ENCODE data around the gene CLSTN2. TPM values are rescaled to one million over a fixed set of nuclear protein-coding genes. Genes with fewer than 3 reads are reported as not detected.

The CLSTN2 gene
- total RNA-seq, 1 experiment from 2014 or later, result not detected

DNA sequence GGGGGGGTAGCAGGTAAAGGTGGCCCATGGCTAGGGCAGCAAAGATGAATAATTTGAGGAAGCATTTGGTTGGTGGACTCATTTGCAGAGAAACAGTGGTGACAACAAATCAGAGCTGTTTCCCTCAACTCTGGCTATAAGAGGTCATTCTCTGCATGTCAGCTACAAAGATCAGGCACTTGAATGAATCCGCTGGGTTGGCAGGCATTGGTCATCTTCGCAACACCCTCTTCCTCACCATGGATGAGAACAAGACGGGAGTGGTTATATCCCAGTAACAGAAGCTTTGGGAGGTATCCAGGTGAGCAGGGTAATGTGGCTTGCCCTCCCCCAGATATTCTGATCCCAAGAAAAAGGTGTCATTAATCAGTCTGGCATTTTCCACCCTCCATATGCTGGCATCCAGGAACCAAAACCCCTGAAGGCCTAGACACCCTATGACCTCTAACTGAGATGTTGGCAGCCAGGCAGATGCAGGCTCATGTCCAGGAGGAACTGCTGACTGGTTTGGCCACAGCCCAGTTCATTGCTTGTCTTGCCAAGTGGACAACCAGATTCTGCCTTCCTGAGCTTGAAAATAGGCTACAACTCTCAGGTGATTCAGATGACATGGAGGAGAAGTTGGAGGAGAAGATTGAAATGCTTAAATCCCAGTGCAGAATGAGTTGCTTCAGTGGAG is 634.0 kb downstream of the CLSTN2 start:
- intact Hi-C loops (cut with micrococcal nuclease; ENCODE audit: unreplicated experiment), result no loop called here
- Histone ChIP-seq H3K9me2 (ENCODE audit: insufficient read depth) (no peaks in the 10 kb centered on the region), H4K20me1 (ENCODE audit: insufficient read depth) (no peaks in the 10 kb centered on the region), H3K4me3 (no peak overlapping the region), H3K4me1 (replicated peaks; ENCODE audit: insufficient read depth) (no peaks in the 10 kb centered on the region), H2AFZ (no peak overlapping the region), H3K27ac (no peak overlapping the region), H3F3A (ENCODE audit: insufficient read depth, low read depth) (no peaks in the 10 kb centered on the region), H3K27me3 (ENCODE audit: insufficient read depth, low read depth) (no peaks in the 10 kb centered on the region), H3K9me3 (ENCODE audit: insufficient read depth, low read depth) (no peaks in the 10 kb centered on the region), H3K4me2 (no peak overlapping the region), H3K36me3 (ENCODE audit: low read depth) (no peaks in the 10 kb centered on the region), H3K79me2 (ENCODE audit: low read depth) (no peaks in the 10 kb centered on the region)
- TF ChIP-seq, protein P1, sequence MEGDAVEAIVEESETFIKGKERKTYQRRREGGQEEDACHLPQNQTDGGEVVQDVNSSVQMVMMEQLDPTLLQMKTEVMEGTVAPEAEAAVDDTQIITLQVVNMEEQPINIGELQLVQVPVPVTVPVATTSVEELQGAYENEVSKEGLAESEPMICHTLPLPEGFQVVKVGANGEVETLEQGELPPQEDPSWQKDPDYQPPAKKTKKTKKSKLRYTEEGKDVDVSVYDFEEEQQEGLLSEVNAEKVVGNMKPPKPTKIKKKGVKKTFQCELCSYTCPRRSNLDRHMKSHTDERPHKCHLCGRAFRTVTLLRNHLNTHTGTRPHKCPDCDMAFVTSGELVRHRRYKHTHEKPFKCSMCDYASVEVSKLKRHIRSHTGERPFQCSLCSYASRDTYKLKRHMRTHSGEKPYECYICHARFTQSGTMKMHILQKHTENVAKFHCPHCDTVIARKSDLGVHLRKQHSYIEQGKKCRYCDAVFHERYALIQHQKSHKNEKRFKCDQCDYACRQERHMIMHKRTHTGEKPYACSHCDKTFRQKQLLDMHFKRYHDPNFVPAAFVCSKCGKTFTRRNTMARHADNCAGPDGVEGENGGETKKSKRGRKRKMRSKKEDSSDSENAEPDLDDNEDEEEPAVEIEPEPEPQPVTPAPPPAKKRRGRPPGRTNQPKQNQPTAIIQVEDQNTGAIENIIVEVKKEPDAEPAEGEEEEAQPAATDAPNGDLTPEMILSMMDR (conservative IDR thresholded peaks at IDR 0.05), result no peak
- no peak for TF ChIP-seq EZH2 (IDR thresholded peaks at IDR 0.05; ENCODE audit: low read depth)
- ChIA-PET POLR2A (ENCODE audit: unreplicated experiment) (no interaction called here), CTCF (no interaction called here)
- BruUV-seq (replicated peaks), result no TSS peak
- DNase-seq, result peak in 1 of 2 experiments; percentile 37

DNA sequence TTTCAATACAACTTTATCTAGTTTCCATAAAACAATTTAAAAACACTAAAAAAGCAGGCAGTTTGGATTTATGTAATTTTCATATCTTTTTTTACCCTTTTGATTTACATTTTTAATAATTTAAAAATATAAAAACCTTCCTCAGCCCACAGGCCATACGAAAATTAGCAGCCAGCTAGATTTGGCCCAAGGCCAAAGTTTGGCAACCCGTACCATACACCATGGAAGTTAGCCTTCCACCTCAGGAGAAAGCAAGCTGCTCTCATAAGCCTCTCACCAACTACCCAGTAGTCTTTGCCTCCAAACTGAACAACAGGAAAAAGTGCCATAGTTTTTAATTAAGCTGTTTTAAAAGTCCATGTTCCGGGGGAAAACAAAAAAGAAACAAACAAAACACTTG is 635.6 kb downstream of the CLSTN2 start:
- Histone ChIP-seq H3K4me2 (no peak overlapping the region), H3K27me3 (ENCODE audit: insufficient read depth, low read depth) (no peaks in the 10 kb centered on the region), H3K27ac (no peak overlapping the region), H3K79me2 (ENCODE audit: low read depth) (no peaks in the 10 kb centered on the region), H3K36me3 (ENCODE audit: low read depth) (no peaks in the 10 kb centered on the region), H2AFZ (no peak overlapping the region), H3K9me3 (ENCODE audit: insufficient read depth, low read depth) (no peaks in the 10 kb centered on the region), H4K20me1 (ENCODE audit: insufficient read depth) (no peaks in the 10 kb centered on the region), H3K4me3 (no peak overlapping the region), H3K9me2 (ENCODE audit: insufficient read depth) (no peaks in the 10 kb centered on the region), H3F3A (ENCODE audit: insufficient read depth, low read depth) (no peaks in the 10 kb centered on the region), H3K4me1 (replicated peaks; ENCODE audit: insufficient read depth) (no peaks in the 10 kb centered on the region)
- ChIA-PET CTCF (no interaction called here), POLR2A (ENCODE audit: unreplicated experiment) (interaction anchor here (0.6 kb wide), 1 partner anchor 61 kb away, joined by 6 read pairs; no protein-coding TSS in a partner anchor)
- TF ChIP-seq, protein P1 (conservative IDR thresholded peaks at IDR 0.05), result no peak
- no peak for TF ChIP-seq EZH2 (IDR thresholded peaks at IDR 0.05; ENCODE audit: low read depth)
- intact Hi-C loops (cut with micrococcal nuclease; ENCODE audit: unreplicated experiment), result loop anchor here (2.0 kb wide), 1 partner anchor 60 kb away; no protein-coding TSS in a partner anchor
- DNase-seq, result no peak
- no TSS peak for BruUV-seq (replicated peaks)

DNA sequence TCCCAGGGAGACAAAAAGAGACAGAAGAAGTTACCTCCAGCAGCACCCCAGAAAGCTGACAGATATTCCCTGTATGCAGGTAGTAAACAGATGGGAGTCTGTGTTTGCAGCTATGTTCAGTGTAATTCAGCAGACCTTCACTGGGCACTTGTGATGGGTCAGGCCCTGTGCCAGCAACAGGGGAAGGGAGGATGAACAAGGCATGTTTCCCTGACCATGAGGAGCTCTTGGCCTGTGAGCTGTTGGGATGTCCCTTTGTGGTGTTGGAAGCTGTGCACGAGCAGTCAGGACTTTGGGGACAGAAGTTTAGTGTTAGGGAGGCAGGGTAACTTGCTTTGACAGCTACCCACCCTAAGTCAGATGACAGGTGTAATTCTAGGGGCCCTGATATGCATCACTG is 636.9 kb downstream of the CLSTN2 start:
- H3K9me2 ChIP-seq (ENCODE audit: insufficient read depth), result no peaks in the 10 kb centered on the region
- no TSS peak for BruUV-seq (replicated peaks)
- no peaks in the 10 kb centered on the region for H3K4me1 ChIP-seq (replicated peaks; ENCODE audit: insufficient read depth)
- no peak overlapping the region for H2AFZ ChIP-seq
- TF ChIP-seq EZH2 (IDR thresholded peaks at IDR 0.05; ENCODE audit: low read depth), result no peak
- TF ChIP-seq, protein P1 (conservative IDR thresholded peaks at IDR 0.05), result no peak
- no peak overlapping the region for H3K27ac ChIP-seq
- ChIA-PET POLR2A (ENCODE audit: unreplicated experiment) (no interaction called here), CTCF (no interaction called here)
- H3K79me2 ChIP-seq (ENCODE audit: low read depth), result no peaks in the 10 kb centered on the region
- H3K4me2 ChIP-seq, result no peak overlapping the region
- no peaks in the 10 kb centered on the region for H4K20me1 ChIP-seq (ENCODE audit: insufficient read depth)
- no peaks in the 10 kb centered on the region for H3F3A ChIP-seq (ENCODE audit: insufficient read depth, low read depth)
- intact Hi-C loops (cut with micrococcal nuclease; ENCODE audit: unreplicated experiment), result loop anchor here (2.0 kb wide), 1 partner anchor 59 kb away; no protein-coding TSS in a partner anchor
- no peak for DNase-seq
- H3K4me3 ChIP-seq, result no peak overlapping the region
- no peaks in the 10 kb centered on the region for H3K27me3 ChIP-seq (ENCODE audit: insufficient read depth, low read depth)
- no peaks in the 10 kb centered on the region for H3K9me3 ChIP-seq (ENCODE audit: insufficient read depth, low read depth)
- no peaks in the 10 kb centered on the region for H3K36me3 ChIP-seq (ENCODE audit: low read depth)

Measured in PC-9 (cell line).